K562 (cell line): ENCODE data around the gene RPLP2. TPM values are rescaled to one million over a fixed set of nuclear protein-coding genes. Genes with fewer than 3 reads are reported as not detected.

Experiments used
- ARID1B ChIP-seq: fragments of 450-650 bp; IDR thresholded peaks from 2 replicates; pipeline ENCODE4 v1.6.1; 2016; ENCODE audit warnings: antibody characterized with exemption, mild to moderate bottlenecking, inconsistent platforms
- ASH1L ChIP-seq: fragments of 450-650 bp; IDR thresholded peaks from 2 replicates; pipeline ENCODE4 v1.6.1; 2018; ENCODE audit warnings: borderline replicate concordance, mild to moderate bottlenecking, low read depth; ENCODE audit not compliant: partially characterized antibody
- BRF1 ChIP-seq: IDR thresholded peaks from 3 replicates; pipeline ENCODE4 v1.6.1; 2011; ENCODE audit warnings: borderline replicate concordance, mild to moderate bottlenecking; ENCODE audit not compliant: insufficient read length; ENCODE audit errors: extremely low read depth
- CEBPB ChIP-seq: fragments of 450-650 bp; IDR thresholded peaks from 2 replicates; pipeline ENCODE4 v1.6.1; 2016; ENCODE audit warnings: missing genetic modification characterization, missing compliant biosample characterization
- DPF2 ChIP-seq: fragments of 450-650 bp; IDR thresholded peaks from 2 replicates; pipeline ENCODE4 v1.6.1; 2016
- FOXJ2 ChIP-seq: fragments of 200-800 bp; sonication (Bioruptor generic); IDR thresholded peaks from 2 replicates; pipeline ENCODE4 v1.6.1; 2016; ENCODE audit warnings: missing genetic modification characterization, missing compliant biosample characterization
- GABPB2 ChIP-seq: fragments of 250-450 bp; sonication (Bioruptor Pico); conservative IDR thresholded peaks from 2 replicates; pipeline ENCODE4 v1.5.1; 2021; ENCODE audit warnings: mild to moderate bottlenecking
- HOMEZ ChIP-seq: fragments of 250-450 bp; sonication (Bioruptor Pico); IDR thresholded peaks from 2 replicates; pipeline ENCODE4 v1.4.0; 2020; ENCODE audit warnings: mild to moderate bottlenecking, moderate library complexity
- ILF3 ChIP-seq: fragments of 450-650 bp; IDR thresholded peaks from 2 replicates; pipeline ENCODE4 v1.6.1; 2018; ENCODE audit warnings: antibody characterized with exemption, mild to moderate bottlenecking, moderate library complexity, borderline replicate concordance
- NR1H2 ChIP-seq: sonication (generic); formaldehyde crosslinking; IDR thresholded peaks from 2 replicates; pipeline ENCODE4 v1.4.0; 2020; ENCODE audit warnings: mild to moderate bottlenecking, missing genetic modification reagents
- NR2F6 ChIP-seq: fragments of 450-650 bp; formaldehyde crosslinking; IDR thresholded peaks from 2 replicates; pipeline ENCODE4 v1.4.0; 2020; ENCODE audit warnings: mild to moderate bottlenecking
- PCBP1 ChIP-seq: fragments of 200-400 bp; formaldehyde crosslinking; IDR thresholded peaks from 2 replicates; pipeline ENCODE4 v1.6.1; 2018; ENCODE audit warnings: mild to moderate bottlenecking, low read depth, low read length; ENCODE audit not compliant: poor library complexity, severe bottlenecking
- PHTF2 ChIP-seq: fragments of 250-450 bp; sonication (Bioruptor Pico); IDR thresholded peaks from 2 replicates; pipeline ENCODE4 v1.5.0; 2021; ENCODE audit warnings: mild to moderate bottlenecking
- RUNX1 ChIP-seq: sonication (generic); IDR thresholded peaks from 2 replicates; pipeline ENCODE4 v1.6.1; 2016; ENCODE audit warnings: antibody characterized with exemption, low read depth
- SRSF9 ChIP-seq: fragments of 200-400 bp; formaldehyde crosslinking; IDR thresholded peaks from 2 replicates; pipeline ENCODE4 v1.6.1; 2017; ENCODE audit warnings: low read depth, low read length, borderline replicate concordance
- SUPT5H ChIP-seq: fragments of 450-650 bp; IDR thresholded peaks from 2 replicates; pipeline ENCODE4 v1.6.1; 2016
- TEAD2 ChIP-seq: fragments of 450-650 bp; IDR thresholded peaks from 2 replicates; pipeline ENCODE4 v1.6.1; 2016; ENCODE audit warnings: missing genetic modification characterization, control low read depth, missing compliant biosample characterization
- TRIM24 ChIP-seq, 2 experiments: fragments of 450-650 bp; IDR thresholded peaks; 2 replicates each; pipeline ENCODE4 v1.6.1; 2016
- ZBTB34 ChIP-seq: fragments of 250-450 bp; sonication (Bioruptor Pico); IDR thresholded peaks from 2 replicates; pipeline ENCODE4 v1.8.0; 2021; ENCODE audit warnings: mild to moderate bottlenecking, moderate library complexity
- ZEB2 ChIP-seq: fragments of 450-650 bp; IDR thresholded peaks from 2 replicates; pipeline ENCODE4 v1.6.1; 2016
- ZNF133 ChIP-seq: fragments of 250-450 bp; sonication (Bioruptor Pico); IDR thresholded peaks from 2 replicates; pipeline ENCODE4 v1.4.0; 2020; ENCODE audit warnings: mild to moderate bottlenecking
- ZNF274 ChIP-seq: IDR thresholded peaks from 2 replicates; pipeline ENCODE4 v1.6.1; 2011; ENCODE audit warnings: low read depth, mild to moderate bottlenecking, low read length, moderate library complexity, borderline replicate concordance
- ZNF324 ChIP-seq: fragments of 250-450 bp; sonication (Bioruptor Pico); IDR thresholded peaks from 2 replicates; pipeline ENCODE4 v1.4.0; 2020; ENCODE audit warnings: mild to moderate bottlenecking
- ZNF717 ChIP-seq: fragments of 250-450 bp; sonication (Bioruptor Pico); IDR thresholded peaks from 2 replicates; pipeline ENCODE4 v1.5.0; 2021
- ZSCAN29 ChIP-seq: fragments of 450-650 bp; IDR thresholded peaks from 2 replicates; pipeline ENCODE4 v1.6.1; 2017
- polyA plus RNA-seq, 8 experiments: library from polyadenylated mRNA; depleted of rRNA in 4 of 8; stranded (reverse) in 5 of 8; unstranded in 3 of 8; fragments of >200 nt; fragmentation: Nextera tagmentation in 2 of 8; fragmentation: Illumina TruSeq in 1 of 8; extraction: Ambion mirVana in 2 of 8; extraction: Trizol in 1 of 8; gene quantifications; 2 replicates each; pipeline versions ENCODE4 v1.2.1 to v1.2.3, GENCODE V29; 2011 to 2014; ENCODE audit warnings: inconsistent platforms in 1 of 8, missing spikeins in 1 of 8
- total RNA-seq, 7 experiments: library from RNA; depleted of rRNA in 6 of 7; stranded (reverse); fragments of >200 nt in 6 of 7; fragmentation: Illumina TruSeq in 2 of 7; extraction: Trizol in 2 of 7; gene quantifications; 2 replicates each; pipeline versions ENCODE4 v1.2.1 to v1.2.3, GENCODE V29; 2011 to 2021; ENCODE audit warnings: low replicate concordance in 1 of 7
- TF ChIP-seq, protein P1 (sequence below), 2 experiments: IDR thresholded peaks; 2 replicates each; pipeline ENCODE4 v1.6.1; 2011; ENCODE audit warnings: borderline replicate concordance in 1 of 2, control low read depth in 1 of 2, low read depth in 1 of 2, low read length in 1 of 2, mild to moderate bottlenecking in 1 of 2, mixed read lengths in 1 of 2, moderate library complexity in 1 of 2; ENCODE audit not compliant: insufficient read depth in 1 of 2, insufficient read length in 1 of 2, poor library complexity in 1 of 2, severe bottlenecking in 1 of 2; ENCODE audit errors: extremely low read depth in 1 of 2

Gene RPLP2
- total and polyA plus RNA-seq, 9 of the 15 experiments (the other 6 are each of a cell fraction or from before 2014, with no cell fraction given), result 528 to 3,807 (median 1,633) TPM

DNA sequence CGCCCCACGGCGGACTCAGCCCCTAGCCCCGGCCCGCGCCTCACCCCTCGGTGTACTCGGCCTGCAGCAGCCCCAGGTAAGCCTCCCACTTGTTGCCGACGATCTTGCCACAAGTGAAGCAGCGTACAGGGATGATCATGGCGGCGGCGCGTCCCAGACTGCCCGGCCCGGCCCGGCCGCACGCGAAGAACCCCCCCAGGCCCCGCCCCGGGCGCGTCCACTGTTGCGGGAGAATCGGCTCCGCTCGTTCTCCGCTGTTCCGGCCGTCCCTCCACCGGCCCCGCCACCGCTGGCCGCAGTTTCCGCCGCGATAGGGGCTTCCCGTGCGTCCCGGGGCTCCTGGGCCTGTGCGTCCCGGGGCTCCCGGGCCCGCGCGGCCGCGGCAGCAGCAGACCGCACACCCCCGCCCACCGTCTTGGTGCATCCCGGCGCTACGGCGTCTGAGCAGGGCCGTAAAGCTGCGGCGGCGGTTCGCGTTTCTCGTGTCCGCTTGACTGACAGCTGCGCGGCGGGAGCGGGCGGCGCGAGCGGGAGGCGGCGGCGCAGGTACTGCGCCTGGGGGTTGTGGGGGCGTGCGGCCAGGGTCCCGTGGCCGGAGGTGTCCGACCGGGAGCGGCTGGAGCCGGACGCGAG is 32.7 kb downstream of the RPLP2 start, which contains the start of the genes POLR2L and TSPAN4 (continued):
- TF ChIP-seq BRF1, result no peak
- no peak for TF ChIP-seq ZNF324
- TF ChIP-seq CEBPB (tag), result no peak
- TF ChIP-seq ZNF133 (CRISPR knock-in tag), result no peak
- peak; percentile 20; the same call in 1 of the 2 replicates for TF ChIP-seq NR1H2 (CRISPR knock-in tag)
- TF ChIP-seq PCBP1, result peak; percentile 91
- no peak for TF ChIP-seq FOXJ2
- TF ChIP-seq SRSF9, result no peak
- no peak for TF ChIP-seq ZNF274
- no peak for TF ChIP-seq ZBTB34 (CRISPR knock-in tag)
- no peak for TF ChIP-seq ARID1B
- TF ChIP-seq GABPB2, result no peak
- TF ChIP-seq, protein P1, sequence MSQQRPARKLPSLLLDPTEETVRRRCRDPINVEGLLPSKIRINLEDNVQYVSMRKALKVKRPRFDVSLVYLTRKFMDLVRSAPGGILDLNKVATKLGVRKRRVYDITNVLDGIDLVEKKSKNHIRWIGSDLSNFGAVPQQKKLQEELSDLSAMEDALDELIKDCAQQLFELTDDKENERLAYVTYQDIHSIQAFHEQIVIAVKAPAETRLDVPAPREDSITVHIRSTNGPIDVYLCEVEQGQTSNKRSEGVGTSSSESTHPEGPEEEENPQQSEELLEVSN (IDR thresholded peaks at IDR 0.05; ENCODE audit: borderline replicate concordance in 1 of 2, extremely low read depth in 1 of 2, insufficient read depth in 1 of 2, insufficient read length in 1 of 2, low read depth in 1 of 2, low read length in 1 of 2, poor library complexity in 1 of 2, severe bottlenecking in 1 of 2), result peak; percentile 39 to 82
- no peak for TF ChIP-seq RUNX1
- no peak for TF ChIP-seq ZNF717
- no peak for TF ChIP-seq TEAD2 (tag)
- TF ChIP-seq ILF3, result no peak; the same call in 1 of the 2 replicates
- no peak for TF ChIP-seq ZSCAN29
- no peak for TF ChIP-seq ZEB2
- TF ChIP-seq SUPT5H, result peak; percentile 93
- peak in 1 of 2 experiments; percentile 73; a peak in 2 of 4 replicates for TF ChIP-seq TRIM24 (IDR thresholded peaks at IDR 0.05)
- TF ChIP-seq PHTF2 (CRISPR knock-in tag), result no peak
- TF ChIP-seq NR2F6, result no peak
- no peak for TF ChIP-seq HOMEZ (CRISPR knock-in tag)
- TF ChIP-seq ASH1L, result no peak
- TF ChIP-seq DPF2, result no peak
